ENCODE data around the gene SIGMAR1.

DNA sequence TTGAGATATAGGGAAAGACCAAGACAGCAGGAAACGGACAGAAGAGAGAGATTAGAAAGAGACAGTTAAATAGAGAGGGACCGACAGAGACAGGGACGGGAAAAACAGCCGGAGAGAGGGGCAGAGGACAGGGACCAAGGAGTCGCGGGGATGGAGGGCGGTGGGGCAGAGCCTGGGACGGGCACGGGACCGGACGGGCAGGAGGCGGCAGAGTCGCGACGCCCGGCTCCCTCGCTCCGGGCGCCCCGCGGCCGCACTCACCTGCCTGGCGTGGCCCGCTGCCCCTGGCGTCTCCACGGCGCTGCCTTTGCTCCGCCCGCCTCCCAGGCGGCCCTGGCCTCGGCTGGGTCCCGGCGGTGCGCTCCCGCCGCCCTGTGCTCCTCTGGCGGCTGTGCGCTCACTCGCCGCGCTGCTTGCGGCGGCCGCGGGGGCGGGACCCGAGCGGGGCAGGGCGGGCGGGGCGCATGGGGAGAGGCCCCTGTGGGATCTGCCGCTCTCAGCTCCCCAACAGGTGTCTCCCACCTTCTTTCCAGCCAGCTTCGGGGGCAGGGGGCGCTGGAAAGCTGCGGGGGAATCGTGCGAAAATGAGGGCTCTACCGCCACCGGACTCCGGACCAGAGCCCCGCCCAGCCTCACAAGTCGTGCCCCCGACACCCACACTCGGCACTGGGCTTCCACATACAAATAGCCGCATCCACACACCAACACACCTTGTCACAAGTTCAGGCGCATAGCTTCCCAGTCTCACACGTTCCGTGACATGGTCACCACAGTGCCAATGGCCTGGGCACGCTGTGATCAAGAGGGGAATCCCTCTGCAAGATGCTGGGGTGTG lies 8.7 kb downstream of the SIGMAR1 start, which contains the start of gene ARID3C:
- TF ChIP-seq, protein P1, sequence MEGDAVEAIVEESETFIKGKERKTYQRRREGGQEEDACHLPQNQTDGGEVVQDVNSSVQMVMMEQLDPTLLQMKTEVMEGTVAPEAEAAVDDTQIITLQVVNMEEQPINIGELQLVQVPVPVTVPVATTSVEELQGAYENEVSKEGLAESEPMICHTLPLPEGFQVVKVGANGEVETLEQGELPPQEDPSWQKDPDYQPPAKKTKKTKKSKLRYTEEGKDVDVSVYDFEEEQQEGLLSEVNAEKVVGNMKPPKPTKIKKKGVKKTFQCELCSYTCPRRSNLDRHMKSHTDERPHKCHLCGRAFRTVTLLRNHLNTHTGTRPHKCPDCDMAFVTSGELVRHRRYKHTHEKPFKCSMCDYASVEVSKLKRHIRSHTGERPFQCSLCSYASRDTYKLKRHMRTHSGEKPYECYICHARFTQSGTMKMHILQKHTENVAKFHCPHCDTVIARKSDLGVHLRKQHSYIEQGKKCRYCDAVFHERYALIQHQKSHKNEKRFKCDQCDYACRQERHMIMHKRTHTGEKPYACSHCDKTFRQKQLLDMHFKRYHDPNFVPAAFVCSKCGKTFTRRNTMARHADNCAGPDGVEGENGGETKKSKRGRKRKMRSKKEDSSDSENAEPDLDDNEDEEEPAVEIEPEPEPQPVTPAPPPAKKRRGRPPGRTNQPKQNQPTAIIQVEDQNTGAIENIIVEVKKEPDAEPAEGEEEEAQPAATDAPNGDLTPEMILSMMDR (conservative IDR thresholded peaks at IDR 0.05) = no peak
- TF ChIP-seq ZFX (IDR thresholded peaks at IDR 0.05) = no peak

Measured in C4-2B (cell line).